Activated naive CD4-positive, alpha-beta T cell treated with anti-CD3 and anti-CD28 coated beads, Interleukin-2, amount 50 U/mL, for 24 hours (primary cell): Measurements from ENCODE around the gene CENPA.

Source experiments
- H3K27ac Mint-ChIP-seq: one replicate; pipeline ENCODE4 v1.8.0; 2021; ENCODE audit warnings: mild to moderate bottlenecking, mixed read lengths
- H3K27me3 Mint-ChIP-seq: one replicate; pipeline ENCODE4 v1.8.0; 2021; ENCODE audit warnings: mixed read lengths
- H3K36me3 Mint-ChIP-seq: one replicate; pipeline ENCODE4 v1.8.0; 2021; ENCODE audit warnings: mixed read lengths
- H3K4me1 Mint-ChIP-seq: one replicate; pipeline ENCODE4 v1.8.0; 2021; ENCODE audit warnings: mixed read lengths
- H3K4me3 Mint-ChIP-seq: one replicate; pipeline ENCODE4 v1.8.0; 2021; ENCODE audit warnings: mild to moderate bottlenecking, mixed read lengths
- H3K9me3 Mint-ChIP-seq: one replicate; pipeline ENCODE4 v1.8.0; 2021; ENCODE audit warnings: mixed read lengths

The CENPA gene

GRCh38 chr2:26840937-26841610 is 55.2 kb downstream of the CENPA start:
- Mint-ChIP-seq H3K36me3 (no peaks in the 10 kb centered on the region), H3K4me3 (no peak overlapping the region), H3K27ac (no peak overlapping the region), H3K27me3 (peaks cover 21% of the 10 kb centered on the region), H3K4me1 (peaks cover 3% of the 10 kb centered on the region), H3K9me3 (no peaks in the 10 kb centered on the region)

GRCh38 chr2:26843041-26843440 is 57.2 kb downstream of the CENPA start:
- Mint-ChIP-seq H3K4me3 (no peak overlapping the region), H3K27ac (no peak overlapping the region), H3K36me3 (no peaks in the 10 kb centered on the region), H3K27me3 (peaks cover 28% of the 10 kb centered on the region), H3K4me1 (peaks cover 14% of the 10 kb centered on the region), H3K9me3 (no peaks in the 10 kb centered on the region)
